ENCODE data around the gene CREB5. TPM values are rescaled to one million over a fixed set of nuclear protein-coding genes. Genes with fewer than 3 reads are reported as not detected.

The CREB5 gene
- polyA plus RNA-seq, 1 donor from 2014 or later: 3.7 TPM

- Histone ChIP-seq H3F3A (ENCODE audit: insufficient read depth, low read length, poor library complexity, severe bottlenecking) (peaks cover 3% of the 10 kb centered on the region), H3K36me3 (ENCODE audit: insufficient read depth, low read length) (no peaks in the 10 kb centered on the region), H4K20me1 (ENCODE audit: insufficient read depth) (no peaks in the 10 kb centered on the region), H3K4me2 (ENCODE audit: low read length) (peak overlapping the region; percentile 11), H3K9me3 (ENCODE audit: low read length) (no peaks in the 10 kb centered on the region), H3K9ac (ENCODE audit: low read length) (no peak overlapping the region), H3K4me3 (ENCODE audit: low read length) (peak overlapping the region; percentile 39), H2AFZ (ENCODE audit: low read depth, low read length) (peak overlapping the region; percentile 16), H3K27ac (ENCODE audit: low read length) (no peak overlapping the region), H3K79me2 (replicated peaks; ENCODE audit: insufficient read depth, low read length) (peaks cover 5% of the 10 kb centered on the region), H3K27me3 (ENCODE audit: insufficient read depth, low read depth, low read length) (no peaks in the 10 kb centered on the region), H3K9me2 (ENCODE audit: insufficient read depth, low read length) (no peaks in the 10 kb centered on the region)
- TF ChIP-seq TAF1 (IDR thresholded peaks at IDR 0.05; ENCODE audit: low read depth) (no peak), MXI1 (conservative IDR thresholded peaks at IDR 0.05; ENCODE audit: poor library complexity, severe bottlenecking) (no peak), EP300 (conservative IDR thresholded peaks at IDR 0.05; ENCODE audit: poor library complexity, severe bottlenecking) (no peak), REST (IDR thresholded peaks at IDR 0.05; ENCODE audit: borderline replicate concordance) (no peak), SMC3 (conservative IDR thresholded peaks at IDR 0.05; ENCODE audit: poor library complexity) (no peak), POLR2AphosphoS5 (IDR thresholded peaks at IDR 0.05) (no peak), CTCF (IDR thresholded peaks at IDR 0.05; ENCODE audit: poor library complexity, severe bottlenecking) (no peak), RAD21 (conservative IDR thresholded peaks at IDR 0.05) (no peak), EZH2 (IDR thresholded peaks at IDR 0.05; ENCODE audit: borderline replicate concordance, insufficient read depth, low read length, poor library complexity, severe bottlenecking) (no peak)
Observed at GRCh38 chr7:28695300-28696295, 283.3 kb downstream of the CREB5 start.

GRCh38 chr7:28697913-28698563 lies 285.7 kb downstream of the CREB5 start:
- H3K9ac ChIP-seq (ENCODE audit: low read length): no peak overlapping the region
- H3K27ac ChIP-seq (ENCODE audit: low read length): no peak overlapping the region

More at GRCh38 chr7:28697913-28698563, 285.7 kb downstream of the CREB5 start:
- H3K4me3 ChIP-seq (ENCODE audit: low read length): no peak overlapping the region
- no peak overlapping the region for H2AFZ ChIP-seq (ENCODE audit: low read depth, low read length)
- H3K9me2 ChIP-seq (ENCODE audit: insufficient read depth, low read length): no peaks in the 10 kb centered on the region
- peaks cover 3% of the 10 kb centered on the region for H3F3A ChIP-seq (ENCODE audit: insufficient read depth, low read length, poor library complexity, severe bottlenecking)
- no peaks in the 10 kb centered on the region for H4K20me1 ChIP-seq (ENCODE audit: insufficient read depth)
- TF ChIP-seq RAD21 (conservative IDR thresholded peaks at IDR 0.05) (no peak), EZH2 (IDR thresholded peaks at IDR 0.05; ENCODE audit: borderline replicate concordance, insufficient read depth, low read length, poor library complexity, severe bottlenecking) (no peak), CTCF (IDR thresholded peaks at IDR 0.05; ENCODE audit: poor library complexity, severe bottlenecking) (no peak), TAF1 (IDR thresholded peaks at IDR 0.05; ENCODE audit: low read depth) (no peak), SMC3 (conservative IDR thresholded peaks at IDR 0.05; ENCODE audit: poor library complexity) (no peak), POLR2AphosphoS5 (IDR thresholded peaks at IDR 0.05) (no peak), REST (IDR thresholded peaks at IDR 0.05; ENCODE audit: borderline replicate concordance) (no peak), MXI1 (conservative IDR thresholded peaks at IDR 0.05; ENCODE audit: poor library complexity, severe bottlenecking) (no peak), EP300 (conservative IDR thresholded peaks at IDR 0.05; ENCODE audit: poor library complexity, severe bottlenecking) (no peak)
- H3K79me2 ChIP-seq (replicated peaks; ENCODE audit: insufficient read depth, low read length): peaks cover 1% of the 10 kb centered on the region
- H3K27me3 ChIP-seq (ENCODE audit: insufficient read depth, low read depth, low read length): no peaks in the 10 kb centered on the region
- H3K9me3 ChIP-seq (ENCODE audit: low read length): no peaks in the 10 kb centered on the region
- H3K36me3 ChIP-seq (ENCODE audit: insufficient read depth, low read length): no peaks in the 10 kb centered on the region
- no peak overlapping the region for H3K4me2 ChIP-seq (ENCODE audit: low read length)
